Activated T-helper 1 cell treated with anti-CD3 and anti-CD28 coated beads, Interleukin-12 subunit alpha, Interleukin-12 subunit beta, Interleukin-2, Interleukin-4 antibody, amounts not matched to agents 30 ng/mL and 10 ng/mL and 1 ng/mL, durations not matched to agents 14 hours and 24 hours and 36 hours (primary cell): Measurements from ENCODE around the gene CDC20. TPM values are rescaled to one million over a fixed set of nuclear protein-coding genes. Genes with fewer than 3 reads are reported as not detected.

Experiments
- DNase-seq: peaks from one replicate; pipeline ENCODE4 v3.0.0; 2021; ENCODE audit warnings: low spot score
- H3K27ac Mint-ChIP-seq: one replicate; pipeline ENCODE4 v1.8.0; 2021; ENCODE audit warnings: mild to moderate bottlenecking, mixed read lengths
- H3K27me3 Mint-ChIP-seq: one replicate; pipeline ENCODE4 v1.8.0; 2022; ENCODE audit warnings: mild to moderate bottlenecking, moderate library complexity, mixed read lengths; ENCODE audit not compliant: insufficient read depth
- H3K36me3 Mint-ChIP-seq: one replicate; pipeline ENCODE4 v1.8.0; 2021; ENCODE audit warnings: low read depth, mixed read lengths
- H3K4me1 Mint-ChIP-seq: one replicate; pipeline ENCODE4 v1.8.0; 2021; ENCODE audit warnings: low read depth, mixed read lengths
- H3K4me3 Mint-ChIP-seq: one replicate; pipeline ENCODE4 v1.8.0; 2021; ENCODE audit warnings: mild to moderate bottlenecking, moderate library complexity, mixed read lengths
- H3K9me3 Mint-ChIP-seq: one replicate; pipeline ENCODE4 v1.8.0; 2021; ENCODE audit warnings: mixed read lengths
- intact Hi-C: fragments of 100-400 bp; cut with micrococcal nuclease; formaldehyde crosslinking; loops from one replicate; pipeline ENCODE4 v1.15.1; 2024
- total RNA-seq: library from RNA; stranded (reverse); gene quantifications from 2 replicates; pipeline ENCODE4 v1.2.3, GENCODE V29; 2022

The CDC20 gene
- total RNA-seq, 1 donor from 2014 or later: 91.8 TPM

DNA sequence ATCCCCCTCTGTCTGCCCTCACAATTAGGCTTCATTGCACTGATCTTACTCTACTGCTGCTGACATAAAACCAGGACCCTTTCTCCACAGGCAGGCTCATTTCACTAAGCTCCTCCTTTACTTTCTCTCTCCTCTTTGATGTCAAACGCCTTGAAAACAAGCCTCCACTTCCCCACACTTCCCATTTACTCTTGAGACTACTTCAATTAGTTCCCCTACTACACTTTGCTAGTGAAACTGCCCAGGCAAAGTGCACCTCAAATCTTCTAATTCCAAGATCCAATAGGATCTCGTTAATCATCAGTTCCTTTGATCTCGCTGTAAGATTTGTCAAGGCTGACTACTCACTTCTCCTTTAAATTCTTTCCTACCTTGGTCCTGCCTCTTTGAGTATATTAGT, 5.9 kb upstream of the CDC20 start:
- no peak overlapping the region for H3K27ac Mint-ChIP-seq
- H3K9me3 Mint-ChIP-seq: no peaks in the 10 kb centered on the region
- no peak for DNase-seq
- H3K4me3 Mint-ChIP-seq: no peak overlapping the region
- H3K27me3 Mint-ChIP-seq: no peaks in the 10 kb centered on the region
- intact Hi-C loops: no loop called here
- H3K36me3 Mint-ChIP-seq: peaks cover 11% of the 10 kb centered on the region
- H3K4me1 Mint-ChIP-seq: peaks cover 20% of the 10 kb centered on the region

DNA sequence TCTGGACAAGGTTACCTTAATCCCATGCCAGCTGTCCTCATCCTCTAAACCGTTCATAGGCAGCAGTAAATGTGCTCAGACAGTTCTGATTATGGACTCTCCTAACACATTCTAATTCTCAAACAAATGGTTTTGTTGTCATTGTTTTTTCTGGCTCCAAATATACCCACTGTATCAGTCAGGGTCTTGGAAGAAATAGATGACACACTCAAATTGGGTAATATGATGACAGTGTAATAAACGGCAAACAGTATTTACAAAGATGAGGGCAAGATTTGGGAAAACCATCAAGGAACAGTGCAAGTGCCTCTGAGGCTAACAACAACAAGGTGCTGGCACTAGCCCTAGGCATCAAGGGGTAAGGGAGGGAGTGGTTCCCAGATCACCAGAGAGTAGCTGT, 4.3 kb upstream of the CDC20 start:
- Mint-ChIP-seq H3K27me3 (no peaks in the 10 kb centered on the region), H3K4me3 (no peak overlapping the region), H3K9me3 (no peaks in the 10 kb centered on the region), H3K36me3 (peaks cover 15% of the 10 kb centered on the region), H3K27ac (no peak overlapping the region), H3K4me1 (peaks cover 25% of the 10 kb centered on the region)
- DNase-seq: no peak
- intact Hi-C loops: no loop called here

DNA sequence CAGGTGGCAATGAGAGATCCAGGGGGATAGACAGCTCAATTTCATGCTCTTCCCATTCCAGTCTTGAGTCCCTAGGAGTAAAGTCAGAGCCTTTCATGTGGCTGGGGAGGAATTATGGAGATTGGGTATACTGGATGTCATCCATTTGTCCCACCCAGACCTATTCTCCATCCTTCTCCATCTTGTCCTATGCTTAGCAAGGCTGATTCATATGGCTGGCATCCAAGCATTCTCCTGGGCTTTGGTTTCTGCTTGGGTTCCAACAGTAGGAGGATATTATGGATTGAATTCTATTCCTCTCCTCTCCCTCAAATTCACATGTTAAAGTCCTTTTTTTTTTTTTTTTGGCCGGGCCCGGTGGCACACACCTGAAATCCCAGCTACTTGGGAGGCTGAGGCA, 3.8 kb upstream of the CDC20 start:
- H3K9me3 Mint-ChIP-seq: no peaks in the 10 kb centered on the region
- intact Hi-C loops: no loop called here

DNA sequence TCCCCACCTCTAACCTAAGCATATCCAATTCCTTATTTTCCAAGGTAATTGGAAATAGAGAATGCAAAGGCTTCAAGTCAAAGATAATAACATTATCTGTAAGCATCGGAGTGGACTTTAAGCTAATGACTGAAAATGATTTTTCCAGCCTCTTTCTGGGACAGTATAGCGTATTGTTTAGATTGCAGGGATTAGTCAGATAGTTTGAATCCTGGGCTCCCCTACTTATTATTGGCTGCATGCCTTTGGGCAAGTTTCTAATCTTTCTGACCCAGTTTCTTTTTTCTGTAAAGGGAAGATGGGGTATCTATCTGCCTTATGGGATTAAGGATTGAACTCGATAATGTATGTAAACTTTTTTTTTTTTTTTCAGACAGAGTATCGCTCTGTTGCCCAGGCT, 1.5 kb upstream of the CDC20 start:
- no peak overlapping the region for H3K27ac Mint-ChIP-seq
- peaks cover 42% of the 10 kb centered on the region for H3K36me3 Mint-ChIP-seq
- intact Hi-C loops: no loop called here
- peaks cover 47% of the 10 kb centered on the region for H3K4me1 Mint-ChIP-seq
- peak overlapping the region; percentile 96 for H3K4me3 Mint-ChIP-seq
- no peak for DNase-seq
- no peaks in the 10 kb centered on the region for H3K9me3 Mint-ChIP-seq
- no peaks in the 10 kb centered on the region for H3K27me3 Mint-ChIP-seq

More for the DNA sequence above, 3.8 kb upstream of the CDC20 start:
- Mint-ChIP-seq H3K27ac (no peak overlapping the region), H3K4me1 (peaks cover 25% of the 10 kb centered on the region), H3K36me3 (peaks cover 19% of the 10 kb centered on the region), H3K4me3 (no peak overlapping the region), H3K27me3 (no peaks in the 10 kb centered on the region)
- DNase-seq: no peak

DNA sequence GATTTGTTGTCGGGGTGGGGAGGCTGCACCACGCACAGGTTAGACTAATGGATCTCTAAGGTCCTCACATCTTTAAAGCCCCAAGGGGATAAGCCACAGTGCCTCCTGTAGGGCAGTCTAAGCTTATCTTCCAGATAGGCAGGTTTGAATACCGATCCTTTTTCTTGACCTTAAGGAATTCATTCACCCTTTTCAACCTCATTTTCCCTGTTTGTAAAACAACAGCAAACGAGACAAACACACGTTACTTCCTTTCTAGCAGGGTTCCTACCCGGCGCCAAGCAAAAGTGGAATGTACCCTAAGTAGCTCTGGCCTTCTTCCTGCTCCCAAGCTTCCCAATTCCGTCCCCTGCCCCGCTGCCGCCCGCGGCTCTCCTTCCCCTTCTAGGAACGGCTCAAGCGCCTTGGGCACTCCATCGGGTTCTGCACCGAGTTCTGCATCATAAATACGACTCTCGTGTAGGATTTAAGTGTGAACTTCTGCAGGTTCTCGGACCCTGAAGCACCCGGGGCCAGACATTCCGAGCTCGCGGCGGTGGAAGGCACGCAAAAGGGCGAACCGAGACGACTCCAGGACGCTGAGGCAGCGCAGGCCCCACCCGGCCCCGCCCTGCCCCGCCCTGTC, 548 bp upstream of the CDC20 start:
- Mint-ChIP-seq H3K27me3 (no peaks in the 10 kb centered on the region), H3K36me3 (peaks cover 47% of the 10 kb centered on the region), H3K9me3 (no peaks in the 10 kb centered on the region), H3K27ac (peak overlapping the region; percentile 90), H3K4me1 (peaks cover 45% of the 10 kb centered on the region), H3K4me3 (peak overlapping the region; percentile 96)
- peak; percentile 9 for DNase-seq
- intact Hi-C loops: loop anchor here (1.0 to 2.0 kb wide), 12 partner anchors 9 to 591 kb away; partner anchors contain the start of genes C1orf50, CFAP57, EBNA1BP2 and ELOVL1

DNA sequence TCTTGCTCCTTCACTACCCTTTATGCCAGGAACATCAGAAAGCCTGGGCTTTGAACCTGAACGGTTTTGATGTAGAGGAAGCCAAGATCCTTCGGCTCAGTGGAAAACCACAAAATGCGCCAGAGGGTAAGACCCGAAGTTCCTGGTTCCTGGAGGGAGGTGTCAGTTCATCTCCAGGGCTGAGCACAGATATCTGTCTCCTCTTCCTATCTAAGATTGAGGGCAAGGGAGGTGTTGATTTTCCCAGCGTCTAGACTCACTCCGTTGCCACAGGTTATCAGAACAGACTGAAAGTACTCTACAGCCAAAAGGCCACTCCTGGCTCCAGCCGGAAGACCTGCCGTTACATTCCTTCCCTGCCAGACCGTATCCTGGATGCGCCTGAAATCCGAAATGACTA, 915 bp downstream of the CDC20 start:
- Mint-ChIP-seq H3K4me1 (peaks cover 56% of the 10 kb centered on the region), H3K27me3 (no peaks in the 10 kb centered on the region), H3K36me3 (peaks cover 58% of the 10 kb centered on the region), H3K27ac (peak overlapping the region; percentile 79), H3K9me3 (no peaks in the 10 kb centered on the region), H3K4me3 (peak overlapping the region; percentile 96)
- intact Hi-C loops: loop anchor here (2.0 to 10.0 kb wide), 5 partner anchors 29 to 615 kb away; partner anchors contain the start of genes ATP6V0B, B4GALT2, C1orf50 and DPH2
- no peak for DNase-seq

DNA sequence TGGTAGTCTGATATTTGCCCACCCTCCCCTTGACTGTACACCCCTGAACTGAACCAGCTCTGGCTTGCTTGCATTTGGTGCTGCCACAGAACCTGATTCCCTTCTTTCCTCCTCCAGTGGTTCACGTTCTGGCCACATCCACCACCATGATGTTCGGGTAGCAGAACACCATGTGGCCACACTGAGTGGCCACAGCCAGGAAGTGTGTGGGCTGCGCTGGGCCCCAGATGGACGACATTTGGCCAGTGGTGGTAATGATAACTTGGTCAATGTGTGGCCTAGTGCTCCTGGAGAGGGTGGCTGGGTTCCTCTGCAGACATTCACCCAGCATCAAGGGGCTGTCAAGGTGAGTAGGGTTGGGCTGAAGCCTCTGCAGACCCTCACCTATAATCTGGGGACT, 1.8 kb downstream of the CDC20 start:
- H3K27ac Mint-ChIP-seq: peak overlapping the region; percentile 45
- H3K4me3 Mint-ChIP-seq: peak overlapping the region; percentile 96
- H3K36me3 Mint-ChIP-seq: peaks cover 64% of the 10 kb centered on the region
- H3K4me1 Mint-ChIP-seq: peaks cover 64% of the 10 kb centered on the region
- no peaks in the 10 kb centered on the region for H3K27me3 Mint-ChIP-seq
- no peaks in the 10 kb centered on the region for H3K9me3 Mint-ChIP-seq
- DNase-seq: no peak
- intact Hi-C loops: loop anchor here (10.0 kb wide), 3 partner anchors 344 to 614 kb away; partner anchors contain the start of genes ATP6V0B, B4GALT2, DPH2 and ST3GAL3

DNA sequence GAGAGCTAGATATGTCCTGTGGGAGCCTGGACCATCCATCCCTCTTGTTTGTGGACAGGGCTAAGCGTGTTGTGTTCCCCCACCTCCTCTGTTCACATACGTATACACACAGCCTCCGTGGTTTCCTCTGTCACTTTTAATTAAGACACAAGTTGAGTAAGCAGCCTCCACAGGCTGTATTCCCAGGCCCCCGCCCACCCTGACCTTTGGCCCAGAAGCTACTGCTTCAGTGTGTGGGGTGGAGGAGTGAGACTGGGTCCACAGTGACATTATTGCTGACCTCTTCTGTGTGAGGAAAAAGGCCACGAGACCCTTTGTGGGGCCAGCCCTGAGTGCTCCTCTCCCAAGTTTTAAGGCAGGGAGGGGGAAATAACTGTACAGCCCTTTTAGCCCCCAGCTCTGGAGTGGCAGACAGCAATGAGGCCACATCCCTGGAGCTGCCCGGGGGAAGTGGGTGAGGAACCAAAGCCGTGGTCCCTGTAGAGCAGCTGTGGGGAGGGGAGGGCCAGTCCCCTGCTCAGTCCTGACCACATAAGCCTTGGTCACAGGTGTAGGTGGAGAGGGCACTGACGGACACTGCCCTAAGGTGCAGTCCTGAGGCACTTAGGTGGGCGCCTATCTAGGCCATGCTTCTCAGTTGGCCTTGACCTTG, 4.6 kb downstream of the CDC20 start:
- no peaks in the 10 kb centered on the region for H3K27me3 Mint-ChIP-seq
- intact Hi-C loops: loop anchor here (10.0 kb wide), 3 partner anchors 341 to 611 kb away; partner anchors contain the start of genes ATP6V0B, B4GALT2, DPH2 and ST3GAL3
- DNase-seq: no peak
- H3K36me3 Mint-ChIP-seq: peaks cover 62% of the 10 kb centered on the region
- peaks cover 65% of the 10 kb centered on the region for H3K4me1 Mint-ChIP-seq
- no peaks in the 10 kb centered on the region for H3K9me3 Mint-ChIP-seq
- H3K27ac Mint-ChIP-seq: no peak overlapping the region
- peak overlapping the region; percentile 41 for H3K4me3 Mint-ChIP-seq

DNA sequence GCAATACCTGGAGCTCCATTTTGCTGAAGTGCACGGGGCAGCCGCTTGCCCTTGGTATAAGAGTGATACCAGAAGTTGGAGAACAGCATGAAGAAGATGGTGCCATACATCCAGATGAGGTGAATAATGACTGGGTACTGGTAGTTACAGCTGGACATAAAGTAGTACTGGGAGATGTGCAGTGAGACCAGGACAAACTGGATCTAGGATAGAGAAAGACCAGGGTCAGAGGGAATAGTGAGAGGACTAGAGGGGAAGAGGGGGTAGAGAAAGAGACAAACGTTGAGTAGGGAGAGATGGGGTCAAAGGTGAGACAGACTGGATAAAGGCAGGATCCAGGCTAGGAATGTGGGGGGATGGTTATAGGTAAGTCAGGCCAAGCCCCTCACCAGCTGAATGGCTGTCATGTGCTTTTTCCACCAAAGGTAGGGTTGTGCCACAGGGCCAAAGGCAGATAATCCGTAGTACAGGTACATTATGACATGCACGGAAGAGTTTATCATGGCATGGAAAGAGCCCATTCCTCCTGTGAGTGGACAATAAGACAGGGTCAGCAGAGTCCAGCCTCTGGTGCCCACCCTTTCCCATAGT, 5.2 kb downstream of the CDC20 start:
- H3K4me3 Mint-ChIP-seq: peak overlapping the region; percentile 41
- intact Hi-C loops: loop anchor here (10.0 kb wide), 3 partner anchors 341 to 611 kb away; partner anchors contain the start of genes ATP6V0B, B4GALT2, DPH2 and ST3GAL3

DNA sequence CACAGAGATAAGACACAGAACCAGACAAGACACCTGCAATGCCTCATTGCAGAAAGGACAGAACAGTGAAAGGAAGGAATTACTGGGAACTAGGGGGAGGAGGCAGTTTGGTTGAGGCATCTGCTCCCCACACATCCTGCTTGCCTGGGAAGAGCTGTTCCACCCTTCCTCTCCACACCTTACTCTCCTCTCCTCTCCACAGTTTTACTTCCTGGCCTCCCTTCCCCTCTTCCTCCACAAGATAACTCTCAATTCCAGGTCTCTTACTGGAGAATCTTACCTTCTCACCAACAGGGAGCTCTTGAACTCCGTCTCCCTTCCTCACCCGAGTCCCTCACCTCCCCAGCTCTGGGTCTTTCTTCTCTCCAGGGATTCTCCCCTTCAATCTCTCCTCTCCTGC, 6.9 kb downstream of the CDC20 start:
- H3K27me3 Mint-ChIP-seq: no peaks in the 10 kb centered on the region
- DNase-seq: no peak
- intact Hi-C loops: loop anchor here (5.0 to 10.0 kb wide), 6 partner anchors 93 to 683 kb away; partner anchors contain the start of genes ATP6V0B, B4GALT2, DPH2 and ST3GAL3
- H3K4me1 Mint-ChIP-seq: peaks cover 59% of the 10 kb centered on the region
- no peaks in the 10 kb centered on the region for H3K9me3 Mint-ChIP-seq
- H3K27ac Mint-ChIP-seq: peak overlapping the region; percentile 75
- H3K36me3 Mint-ChIP-seq: peaks cover 51% of the 10 kb centered on the region
- peak overlapping the region; percentile 92 for H3K4me3 Mint-ChIP-seq

More for the DNA sequence above, 5.2 kb downstream of the CDC20 start:
- Mint-ChIP-seq H3K4me1 (peaks cover 69% of the 10 kb centered on the region), H3K27me3 (no peaks in the 10 kb centered on the region), H3K36me3 (peaks cover 63% of the 10 kb centered on the region), H3K9me3 (no peaks in the 10 kb centered on the region), H3K27ac (peak overlapping the region; percentile 16)
- DNase-seq: no peak

DNA sequence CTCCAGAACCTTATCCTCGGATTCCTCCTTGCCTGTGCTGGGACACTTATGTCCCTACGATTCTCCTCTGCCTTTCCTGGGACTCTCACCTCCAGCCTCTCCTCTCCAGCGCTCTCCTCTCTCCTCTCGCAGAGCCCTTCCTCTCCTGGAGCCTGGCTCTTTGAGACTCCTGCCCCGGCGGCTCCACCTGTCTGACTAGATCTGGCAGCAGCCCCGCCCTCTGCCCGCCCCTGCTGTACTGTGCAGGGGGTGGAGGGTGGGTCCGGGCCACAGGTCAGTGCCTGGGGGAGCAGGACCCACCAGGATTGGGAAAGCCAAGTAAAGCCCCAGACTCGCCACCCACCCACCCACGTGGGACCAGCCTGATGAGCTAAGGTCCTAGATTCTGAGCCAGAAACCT, 7.4 kb downstream of the CDC20 start:
- Mint-ChIP-seq H3K36me3 (peaks cover 46% of the 10 kb centered on the region), H3K4me3 (peak overlapping the region; percentile 92), H3K27ac (peak overlapping the region; percentile 75), H3K27me3 (no peaks in the 10 kb centered on the region), H3K9me3 (no peaks in the 10 kb centered on the region), H3K4me1 (peaks cover 57% of the 10 kb centered on the region)
- DNase-seq: no peak
- intact Hi-C loops: loop anchor here (5.0 to 10.0 kb wide), 6 partner anchors 94 to 684 kb away; partner anchors contain the start of genes ATP6V0B, B4GALT2, DPH2 and ST3GAL3

DNA sequence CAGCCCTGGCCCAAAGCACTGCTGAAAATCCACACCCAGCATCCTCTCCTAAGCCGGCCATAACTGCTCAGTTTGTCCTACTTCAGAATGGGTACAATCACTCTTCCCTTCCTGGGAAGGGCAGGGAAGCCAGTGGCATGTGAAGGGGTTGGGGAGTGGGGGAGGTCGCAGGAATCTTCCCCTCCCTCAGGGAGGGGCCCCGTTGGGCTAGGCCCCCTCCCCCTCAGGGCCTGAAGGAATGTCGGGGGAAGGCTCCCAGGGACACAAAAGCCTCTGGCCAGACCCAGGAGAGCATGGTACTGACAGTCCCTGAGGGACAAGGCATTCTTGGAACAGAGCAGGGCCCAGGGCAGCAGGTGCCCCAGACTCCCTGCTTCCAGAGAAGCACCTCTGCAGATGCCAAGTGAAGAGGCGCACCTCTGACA, 7.8 kb downstream of the CDC20 start:
- intact Hi-C loops: loop anchor here (5.0 to 10.0 kb wide), 6 partner anchors 94 to 684 kb away; partner anchors contain the start of genes ATP6V0B, B4GALT2, DPH2 and ST3GAL3
- peak overlapping the region; percentile 86 for H3K27ac Mint-ChIP-seq
- H3K27me3 Mint-ChIP-seq: no peaks in the 10 kb centered on the region
- no peak for DNase-seq
- no peaks in the 10 kb centered on the region for H3K9me3 Mint-ChIP-seq
- H3K36me3 Mint-ChIP-seq: peaks cover 42% of the 10 kb centered on the region
- peak overlapping the region; percentile 92 for H3K4me3 Mint-ChIP-seq
- peaks cover 53% of the 10 kb centered on the region for H3K4me1 Mint-ChIP-seq
